HG03442 (cell line): Measurements from ENCODE around the gene DACH2.

ENCODE experiments used
- ATAC-seq: cut with Tn5 transposase; IDR thresholded peaks from one replicate; pipeline ENCODE4 v1.9.1; 2021; ENCODE audit warnings: mild to moderate bottlenecking, moderate library complexity; ENCODE audit not compliant: unreplicated experiment

DACH2 gene

DNA sequence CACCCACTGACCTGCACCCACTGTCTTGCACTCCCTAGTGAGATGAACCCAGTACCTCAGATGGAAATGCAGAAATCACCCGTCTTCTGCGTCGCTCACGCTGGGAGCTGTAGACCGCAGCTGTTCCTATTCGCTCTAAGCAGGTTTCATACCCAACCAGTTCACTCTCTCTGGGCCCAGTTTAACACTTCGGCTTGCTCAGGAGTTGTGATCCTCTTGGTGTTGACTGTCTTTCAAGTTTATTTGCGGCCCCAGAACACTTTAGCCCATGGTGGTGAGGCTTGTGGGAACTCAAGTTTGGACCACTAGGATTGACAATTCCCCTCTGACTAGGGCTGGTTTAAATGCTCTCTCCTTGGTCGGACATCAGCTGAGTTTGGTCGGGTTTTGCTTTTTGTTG, 147.0 kb downstream of the DACH2 start:
- no peak for ATAC-seq

DNA sequence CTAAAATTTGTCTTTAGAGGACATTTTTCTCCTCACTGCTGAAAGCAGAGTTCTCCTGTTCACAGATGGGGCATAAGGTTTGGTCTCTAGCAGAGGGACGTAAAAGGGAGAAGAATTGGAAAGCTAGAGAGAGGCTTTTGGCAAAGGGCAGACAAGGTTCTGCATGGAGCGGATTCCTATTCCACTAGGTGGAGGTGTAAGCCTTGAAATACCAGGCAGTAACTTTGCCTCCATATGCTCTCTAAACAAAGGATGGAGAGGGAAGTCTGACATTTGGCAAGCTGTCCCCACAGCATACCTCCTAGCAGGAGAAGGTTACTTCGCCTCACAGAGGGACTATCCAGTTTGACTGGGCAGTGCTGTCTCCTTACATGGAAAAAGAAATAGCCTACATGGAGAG, 174.7 kb downstream of the DACH2 start:
- ATAC-seq = no peak

DNA sequence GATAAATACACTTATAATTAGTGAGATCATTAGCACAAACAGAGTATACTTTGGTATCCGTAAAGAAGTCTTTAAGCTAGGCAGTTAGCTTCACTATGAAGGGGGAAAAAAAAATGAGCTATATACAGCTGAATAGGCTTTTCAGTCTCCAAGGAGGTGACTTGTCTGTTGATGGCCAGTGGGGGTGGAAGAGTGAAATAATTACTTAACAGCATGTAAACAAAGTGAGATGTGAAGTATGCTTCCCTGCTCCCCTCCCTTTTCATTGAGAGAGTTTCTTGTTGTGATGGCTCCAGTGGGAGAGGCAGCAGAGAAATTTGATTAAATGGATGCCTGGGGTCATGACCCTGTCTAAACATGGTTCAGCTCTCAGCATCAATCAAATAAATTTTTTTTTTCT, 180.9 kb downstream of the DACH2 start:
- ATAC-seq = no peak

DNA sequence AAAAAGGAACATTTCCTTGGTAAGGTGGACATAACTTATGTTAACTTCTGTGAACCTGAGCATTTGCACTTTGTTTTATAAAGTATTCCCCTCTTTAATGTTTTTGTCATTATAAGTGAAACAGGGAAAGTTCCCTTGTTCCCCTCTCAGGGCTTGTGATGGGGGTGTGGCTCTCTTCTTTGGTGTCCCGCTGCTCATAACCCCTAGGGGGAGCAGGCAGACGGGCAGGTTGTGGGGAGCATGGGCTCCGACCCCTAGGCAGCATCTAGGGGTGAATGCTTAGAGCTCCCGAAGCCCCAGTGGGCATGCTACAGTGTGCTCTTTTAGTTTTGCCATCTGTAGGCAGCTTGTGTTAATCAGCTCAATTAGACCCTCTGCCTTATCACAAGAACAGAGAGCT, 200.4 kb downstream of the DACH2 start:
- ATAC-seq = no peak

DNA sequence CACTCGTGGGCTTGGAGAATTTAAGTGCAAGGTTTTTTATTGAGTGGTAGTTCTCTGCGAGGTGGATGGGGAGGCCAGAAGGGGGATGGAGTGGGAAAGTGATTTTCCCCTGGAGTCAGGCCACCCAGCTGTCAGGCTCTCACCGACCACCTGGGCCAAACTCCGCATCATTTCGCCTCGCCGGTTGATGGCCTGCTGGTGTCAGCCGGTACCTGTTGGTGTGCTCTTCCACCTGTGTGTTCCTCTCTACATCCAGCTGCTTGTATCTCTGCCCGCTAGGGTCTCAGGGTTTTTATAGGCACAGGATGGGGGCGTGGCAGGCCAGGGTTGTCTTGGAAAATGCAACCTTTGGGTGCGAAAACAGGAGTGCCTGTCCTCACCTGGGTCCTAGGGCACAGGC, 200.9 kb downstream of the DACH2 start:
- ATAC-seq = no peak

DNA sequence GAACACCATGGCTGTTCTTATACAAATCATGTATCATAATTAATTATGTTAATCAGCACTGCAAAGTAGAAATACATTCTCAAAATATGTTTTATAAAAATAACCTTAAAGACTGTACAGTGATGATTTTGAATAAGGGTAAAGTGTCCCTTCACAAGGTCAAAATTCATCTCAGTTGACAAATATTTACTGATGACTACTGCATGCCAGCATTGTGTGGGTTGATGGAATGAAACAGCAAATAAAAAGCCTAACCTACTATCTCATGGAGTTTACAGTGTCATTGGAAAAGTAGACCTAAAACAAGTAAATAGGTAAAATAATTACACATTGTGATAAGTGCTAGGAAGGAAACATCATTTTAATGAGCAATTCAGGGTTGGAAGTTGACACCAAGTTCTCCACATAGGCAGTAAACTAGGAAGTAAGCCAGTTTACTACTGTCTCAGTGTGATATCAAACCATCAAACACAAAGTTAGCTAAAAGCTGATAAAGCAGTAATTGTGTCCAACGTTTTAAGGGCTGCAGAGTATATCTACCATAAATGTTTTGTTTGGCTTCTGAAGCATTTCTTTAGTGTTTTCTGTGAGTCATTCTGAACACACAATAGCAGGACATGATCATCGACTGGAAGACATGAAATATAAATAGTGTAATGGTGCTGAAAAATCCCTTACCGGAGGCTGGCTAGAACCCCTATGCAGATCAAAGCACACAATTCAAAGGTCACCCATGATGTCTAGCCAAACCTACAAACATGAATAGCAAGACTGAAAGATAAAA, 221.8 kb downstream of the DACH2 start:
- ATAC-seq = no peak

DNA sequence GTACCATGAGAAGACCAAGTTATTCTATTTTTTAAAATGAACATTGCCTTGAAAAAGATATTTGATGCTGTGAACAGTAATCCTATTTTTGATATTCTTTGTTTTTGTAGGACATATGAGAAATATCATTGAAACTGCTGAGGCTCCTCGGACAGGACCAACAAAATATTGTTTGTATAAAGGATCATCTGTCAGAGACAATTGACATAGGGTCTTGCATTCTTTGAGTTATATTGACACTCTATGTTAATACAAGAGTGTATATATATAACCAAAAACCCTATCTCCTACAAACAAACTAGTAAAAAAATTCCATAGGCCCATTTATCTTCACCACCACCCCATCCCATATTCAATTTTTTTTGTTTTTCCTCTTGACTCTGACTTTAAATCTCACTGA, 222.7 kb downstream of the DACH2 start:
- no peak for ATAC-seq

DNA sequence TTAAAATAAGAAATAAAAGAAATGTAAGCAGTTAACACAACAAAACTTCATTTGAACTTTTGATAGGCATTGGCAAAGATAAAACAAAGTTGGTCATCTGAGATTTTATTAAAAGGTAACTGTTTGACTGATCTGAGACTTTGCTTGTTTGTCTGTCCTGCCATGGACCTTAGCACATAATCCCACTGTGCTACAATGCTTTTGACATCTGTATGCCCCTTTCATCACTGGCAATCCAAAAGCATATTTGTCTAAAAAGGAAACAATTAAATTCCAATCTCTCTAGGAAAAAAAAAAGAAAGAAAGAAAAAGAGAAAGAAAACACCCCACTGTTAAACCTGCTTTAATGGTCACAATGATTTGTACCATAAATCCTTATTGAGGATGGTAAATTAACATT, 231.0 kb downstream of the DACH2 start:
- no peak for ATAC-seq

DNA sequence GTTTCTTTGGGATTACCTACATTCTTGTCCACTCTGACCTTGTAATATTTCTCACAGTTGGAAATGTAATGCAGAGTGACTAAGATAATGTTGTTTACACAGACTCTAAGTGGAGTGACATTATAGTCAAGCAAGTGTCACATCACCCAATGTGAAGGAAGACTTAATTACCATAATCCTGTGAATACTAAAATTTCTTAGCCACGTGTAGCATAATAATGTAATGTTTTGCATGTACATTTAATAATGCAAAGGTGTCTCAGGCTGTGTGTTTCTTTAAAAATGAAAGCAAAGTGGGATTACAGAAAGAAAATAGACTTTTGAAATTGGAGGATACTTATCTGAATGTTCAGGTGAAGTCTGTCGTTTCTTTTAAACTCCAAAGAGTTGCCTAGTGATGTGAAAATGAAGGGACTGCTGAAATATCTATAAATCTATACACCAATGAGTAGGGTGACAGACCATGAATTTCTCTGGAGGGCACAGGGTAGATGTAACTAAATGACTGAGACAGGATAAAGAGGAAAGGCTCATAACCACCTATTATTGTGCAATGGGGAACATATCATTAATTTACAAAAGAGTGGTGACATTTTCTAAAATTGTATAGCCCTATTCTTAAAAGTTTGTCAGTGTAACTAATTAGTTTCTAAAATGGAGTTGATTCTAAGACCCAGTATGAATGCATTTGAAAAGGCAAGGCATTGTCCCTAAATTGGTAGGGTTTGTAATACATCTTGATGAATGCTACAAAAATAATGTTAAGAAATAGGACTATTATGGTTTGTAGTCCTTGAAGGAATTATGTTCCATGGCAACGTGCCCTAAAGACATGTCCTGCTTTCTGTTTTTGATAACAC, 235.7 kb downstream of the DACH2 start:
- ATAC-seq = no peak

DNA sequence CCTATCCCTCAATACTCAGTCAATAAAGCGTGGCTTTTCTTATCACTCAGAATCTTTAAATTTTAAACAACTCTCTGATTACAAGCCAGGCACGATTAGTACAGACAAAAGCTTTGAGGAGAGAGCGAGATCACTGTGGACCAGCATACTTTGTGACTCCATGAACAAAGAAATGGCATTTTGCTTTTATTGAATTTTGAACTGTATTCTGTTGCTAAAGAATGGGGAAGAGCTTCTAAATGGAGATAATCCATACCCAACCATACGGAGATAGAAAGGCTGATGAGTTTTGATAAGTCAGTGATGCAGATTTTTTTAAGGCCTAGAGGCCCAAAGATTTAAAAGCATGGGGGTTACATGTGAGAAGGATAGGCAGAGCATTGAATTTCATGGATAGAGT, 259.1 kb downstream of the DACH2 start:
- ATAC-seq = no peak

DNA sequence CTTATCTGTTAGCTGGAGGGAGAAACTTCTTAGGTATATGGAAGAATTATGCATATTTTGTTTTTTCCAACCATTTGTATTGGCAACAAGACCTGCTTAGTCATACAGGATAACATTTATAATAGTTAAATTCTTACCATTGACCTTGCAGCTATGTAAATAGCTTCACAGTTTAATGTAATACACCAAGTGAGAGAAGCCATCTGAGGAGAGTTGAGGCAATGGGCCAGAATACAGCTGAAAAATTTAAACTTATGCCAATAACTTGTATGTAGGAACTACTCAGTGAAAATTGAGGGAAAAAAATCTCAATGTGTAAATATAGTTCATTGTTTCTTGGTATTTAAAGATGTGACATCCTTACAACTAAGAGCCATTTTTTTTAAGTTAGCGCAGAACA, 273.5 kb downstream of the DACH2 start:
- ATAC-seq = no peak

DNA sequence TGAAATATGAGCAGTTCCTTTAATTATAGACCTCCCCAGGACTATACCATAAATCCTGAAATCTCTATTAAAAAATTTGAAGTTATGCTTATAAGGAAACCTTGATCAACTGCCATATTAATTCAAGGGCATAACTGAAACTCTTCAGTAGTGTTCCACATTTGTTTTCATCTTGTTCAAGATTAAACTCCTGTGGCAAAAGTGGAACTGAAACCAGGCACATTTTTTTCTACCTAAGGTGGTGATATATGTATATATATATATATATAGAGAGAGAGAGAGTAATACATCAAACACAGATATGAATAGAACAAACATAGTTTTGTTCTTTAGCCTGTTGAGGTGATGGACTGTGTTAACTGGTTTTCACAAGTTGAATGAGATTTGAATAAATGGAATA, 287.9 kb downstream of the DACH2 start:
- no peak for ATAC-seq

DNA sequence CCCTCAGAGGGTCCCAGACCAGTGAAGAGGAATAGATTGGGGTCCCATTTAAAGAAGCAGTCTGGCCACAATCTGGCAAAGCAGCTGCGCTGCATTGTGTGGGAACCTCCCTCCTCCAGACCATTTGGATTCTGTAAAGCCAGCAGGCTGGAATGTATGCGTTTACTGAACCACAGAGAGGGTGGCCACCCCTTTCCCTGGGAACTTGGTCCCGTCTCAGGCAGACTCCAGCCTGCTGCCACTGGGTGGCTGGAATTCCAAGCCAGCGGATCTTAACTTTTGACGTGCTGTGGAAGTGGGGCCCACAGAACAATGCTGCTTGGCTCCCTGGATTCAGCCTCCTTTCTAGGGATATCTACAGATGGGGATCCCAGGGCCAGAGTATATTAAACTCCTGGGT, 307.2 kb downstream of the DACH2 start:
- ATAC-seq = no peak

DNA sequence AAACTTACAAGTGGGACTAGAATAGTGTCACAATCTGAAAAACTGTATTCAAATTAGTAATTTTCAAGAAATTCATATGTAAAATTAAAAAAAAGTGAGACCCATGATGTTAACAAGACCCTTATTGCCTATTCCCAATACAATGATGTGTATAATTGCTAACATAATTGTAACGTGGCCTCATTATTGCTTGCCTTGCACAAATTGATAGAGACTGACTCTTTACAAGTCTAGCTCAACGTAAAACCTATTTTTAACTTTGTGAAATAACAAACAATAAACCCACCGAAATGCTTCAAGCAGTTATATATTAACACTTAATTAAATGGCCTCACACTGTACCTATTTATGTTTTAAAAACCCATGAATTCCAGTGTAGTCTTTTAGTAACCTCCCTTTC, 312.5 kb downstream of the DACH2 start:
- no peak for ATAC-seq

DNA sequence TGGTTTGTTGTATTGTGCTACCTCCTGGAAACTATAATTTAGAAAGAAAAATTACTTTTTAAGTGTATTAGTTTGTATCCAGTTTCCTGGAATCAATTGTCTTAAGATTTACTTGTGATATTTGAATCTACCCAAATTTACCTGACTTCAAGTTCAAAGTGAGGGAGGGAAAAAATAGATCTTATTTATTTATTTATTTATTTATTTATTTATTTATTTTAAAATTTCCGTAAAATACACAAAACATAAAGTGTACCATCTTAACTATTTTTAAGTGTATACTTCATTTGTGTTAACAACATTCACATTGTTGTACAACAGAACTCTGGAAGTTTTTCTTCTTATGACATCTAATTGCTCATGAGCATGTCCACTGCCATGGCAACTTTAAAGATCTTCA, 356.0 kb downstream of the DACH2 start:
- no peak for ATAC-seq

DNA sequence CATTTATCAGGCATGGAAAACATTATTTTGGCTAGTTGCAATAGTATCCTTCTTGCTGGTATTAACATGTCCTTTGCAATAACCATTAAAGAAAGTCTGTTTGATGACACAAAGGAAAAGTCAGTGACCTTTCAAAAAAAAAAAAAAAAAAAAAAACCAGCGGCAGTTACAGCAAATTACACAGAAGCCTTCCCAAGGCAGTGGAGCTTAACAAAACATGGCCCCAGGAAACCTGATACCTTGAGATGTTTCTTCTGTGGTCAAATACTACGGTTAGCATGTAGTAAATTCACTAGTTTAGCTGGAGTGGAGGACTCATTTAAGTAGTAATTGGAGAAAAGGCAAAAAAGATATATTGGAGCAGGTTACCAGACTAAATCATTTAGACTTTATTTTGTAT, 359.1 kb downstream of the DACH2 start:
- no peak for ATAC-seq

DNA sequence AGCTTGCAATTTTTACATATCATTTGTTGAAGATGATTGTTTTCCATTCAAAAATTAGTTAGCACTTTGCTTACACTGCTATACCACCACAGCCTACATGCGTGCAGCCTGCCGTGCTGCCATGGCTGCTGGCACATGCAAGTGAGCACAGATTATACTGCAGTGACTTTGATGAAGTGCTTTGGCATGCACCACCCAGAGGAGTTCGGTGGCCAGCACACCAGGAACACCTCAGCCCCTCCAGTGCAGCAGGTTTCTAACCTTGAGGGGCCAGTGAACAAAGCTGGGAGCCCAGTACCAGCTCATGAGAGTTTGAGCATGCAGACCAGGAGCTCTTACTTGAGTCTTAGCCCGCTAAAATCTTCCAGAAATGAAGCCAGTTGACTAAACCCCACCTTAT, 431.5 kb downstream of the DACH2 start:
- no peak for ATAC-seq

DNA sequence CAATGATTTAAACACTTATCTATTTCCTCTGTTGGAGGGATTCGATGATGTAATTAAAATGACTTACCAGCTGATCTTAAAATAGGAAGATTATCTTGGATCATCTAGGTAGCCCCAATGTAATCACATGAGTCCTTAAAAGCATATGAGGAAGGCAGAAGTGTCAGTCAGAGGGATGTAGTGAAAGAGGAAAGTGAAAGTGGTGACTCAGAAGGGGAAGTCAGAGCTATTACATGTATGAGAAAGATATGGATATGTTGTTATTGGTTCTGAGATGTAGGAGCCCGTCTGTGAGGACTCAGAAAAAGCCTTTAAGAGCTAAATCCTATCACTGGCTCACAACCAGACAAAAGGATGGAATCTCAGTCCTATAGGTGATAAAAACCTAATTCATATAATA, 456.4 kb downstream of the DACH2 start:
- no peak for ATAC-seq

DNA sequence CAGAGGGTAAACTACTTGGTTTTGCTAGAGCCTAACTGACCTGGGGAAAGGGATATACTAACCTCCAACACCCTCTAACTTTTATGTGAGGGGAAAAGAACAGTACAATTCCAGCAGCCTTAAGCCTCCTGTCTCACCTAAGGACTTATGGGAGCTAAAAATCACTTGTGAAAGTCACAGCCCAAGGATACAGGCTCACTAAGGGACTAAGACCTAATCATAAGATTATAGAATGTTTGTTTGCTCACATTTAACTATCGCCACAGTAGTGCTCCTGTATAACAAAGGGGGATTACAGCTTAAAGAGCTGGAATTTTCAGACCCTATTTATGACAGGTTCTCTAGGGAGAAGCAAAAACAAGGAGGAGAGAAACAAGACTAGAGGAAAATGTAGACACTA, 548.7 kb downstream of the DACH2 start:
- no peak for ATAC-seq

DNA sequence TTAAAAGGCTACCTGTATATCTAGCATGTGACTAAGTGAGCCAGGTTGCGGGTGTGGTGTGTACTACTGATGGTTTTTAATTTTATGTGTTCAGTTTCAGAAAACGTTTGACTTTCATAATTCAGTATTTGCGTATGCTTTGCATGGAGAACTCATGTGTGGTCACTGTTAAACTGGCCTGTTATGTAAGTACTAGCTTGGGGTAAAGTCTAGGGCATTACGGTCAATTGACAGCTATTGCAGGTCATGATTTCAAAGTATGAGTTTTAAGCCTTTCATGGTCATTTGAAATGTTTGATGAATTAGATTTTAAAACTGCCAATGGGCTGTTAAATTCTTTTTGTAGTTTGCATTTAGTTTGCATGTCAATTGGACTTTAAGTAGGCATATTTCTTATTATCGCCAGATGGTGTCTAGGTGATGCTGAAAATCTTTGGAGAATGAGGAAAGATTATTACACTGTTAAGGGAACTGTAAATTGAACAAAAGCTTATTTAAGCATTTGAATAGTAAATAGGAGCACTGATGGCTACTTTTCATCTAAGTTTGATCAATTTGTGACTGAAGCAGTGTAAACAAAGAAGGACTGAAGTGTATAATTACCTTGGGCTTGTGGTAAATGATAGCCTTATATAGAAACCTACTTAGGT, 563.4 kb downstream of the DACH2 start:
- ATAC-seq = no peak

DNA sequence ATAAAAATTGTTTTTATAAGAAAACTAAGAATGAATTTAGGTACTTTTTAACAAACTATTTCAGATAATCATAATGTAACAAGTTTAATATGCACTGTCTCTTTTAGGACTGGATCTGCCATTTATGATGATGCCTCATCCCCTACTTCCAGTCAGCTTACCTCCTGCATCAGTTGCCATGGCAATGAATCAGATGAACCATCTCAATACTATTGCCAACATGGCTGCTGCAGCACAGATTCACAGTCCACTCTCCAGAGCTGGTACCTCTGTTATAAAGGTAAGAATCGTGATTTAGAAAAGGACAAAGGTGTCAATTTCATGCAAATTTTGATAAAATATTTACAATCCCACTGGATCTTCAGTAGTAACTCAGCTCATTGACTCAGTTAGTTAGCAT, 566.2 kb downstream of the DACH2 start:
- no peak for ATAC-seq

DNA sequence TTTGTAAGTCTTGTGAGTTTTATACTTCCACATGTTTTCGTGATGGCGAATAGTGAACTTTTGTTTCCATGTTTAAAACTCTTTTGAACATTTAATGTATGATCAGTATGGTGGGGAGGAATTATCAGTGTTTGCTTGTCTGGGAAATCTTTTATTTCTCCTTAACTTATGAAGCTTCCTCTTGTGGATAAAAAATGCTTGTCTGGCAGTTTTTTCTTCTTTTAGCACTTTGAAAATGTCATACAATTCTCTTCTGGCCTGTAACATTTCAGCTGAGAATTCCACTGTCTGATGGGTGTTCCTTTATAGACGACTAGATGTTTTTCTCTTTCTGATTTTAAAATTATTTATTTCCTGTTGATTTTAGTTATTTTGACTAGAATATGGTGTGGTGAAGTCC, 576.0 kb downstream of the DACH2 start:
- ATAC-seq = no peak
